ENCODE data around the gene FBXO17.

GRCh38 chr19:38944981-38945506 lies 30.5 kb downstream of the FBXO17 start:
- TF ChIP-seq POLR2A (IDR thresholded peaks at IDR 0.05; ENCODE audit: low read length) = no peak
- TF ChIP-seq GATA1 (IDR thresholded peaks at IDR 0.05; ENCODE audit: low read depth, low read length) = no peak

All from erythroblast (primary cell).